ENCODE measurements around the gene DNAJC1.
"Not testable (repeated sequence)": the region's sequence is repeated elsewhere in the genome, so short reads cannot be mapped to it uniquely, and the experiment has no call there.

Gene DNAJC1

GRCh38 chr10:21724020-21724589, 279.4 kb downstream of the DNAJC1 start:
- 94 to 98% methylated on average over 5 to 7 of the region's 7 CpGs for WGBS, 2 experiments
- Histone ChIP-seq H3K4me1 (ENCODE audit: control insufficient read depth, insufficient read depth, low read length) (peaks cover 23% of the 10 kb centered on the region), H3K36me3 (ENCODE audit: control insufficient read depth, insufficient read depth, low read length) (no peaks in the 10 kb centered on the region), H3K27me3 (ENCODE audit: control insufficient read depth, insufficient read depth, low read length, poor library complexity, severe bottlenecking) (no peaks in the 10 kb centered on the region), H3K9me3 (ENCODE audit: control insufficient read depth, low read length) (no peaks in the 10 kb centered on the region), H3K27ac (ENCODE audit: insufficient read depth, low read depth, low read length, poor library complexity, severe bottlenecking) (no peak overlapping the region), H3K4me3 (ENCODE audit: insufficient read depth, low read depth, low read length) (no peak overlapping the region)

DNA sequence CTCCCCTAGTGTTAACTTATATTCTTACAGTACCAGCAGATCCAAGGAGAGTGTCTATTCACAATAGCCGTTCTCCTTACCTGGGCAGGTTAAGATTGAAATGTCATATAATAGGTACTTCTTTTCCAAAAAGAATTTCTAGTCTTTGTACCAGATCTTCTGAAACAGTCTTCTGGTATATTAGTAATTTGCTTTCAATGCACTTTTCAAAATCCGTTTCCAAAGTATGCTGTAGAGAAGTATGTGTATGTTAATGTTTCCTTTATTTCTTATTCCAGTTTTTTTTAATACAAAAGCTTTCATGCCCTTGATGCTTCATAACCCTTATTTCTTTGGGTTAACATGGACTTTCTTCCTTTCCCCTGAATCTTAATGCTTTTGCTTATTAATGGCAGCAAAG, 281.3 kb downstream of the DNAJC1 start:
- H3K4me3 ChIP-seq (ENCODE audit: insufficient read depth, low read depth, low read length) = no peak overlapping the region
- H3K9me3 ChIP-seq (ENCODE audit: control insufficient read depth, low read length) = no peaks in the 10 kb centered on the region
- no peaks in the 10 kb centered on the region for H3K36me3 ChIP-seq (ENCODE audit: control insufficient read depth, insufficient read depth, low read length)
- H3K27me3 ChIP-seq (ENCODE audit: control insufficient read depth, insufficient read depth, low read length, poor library complexity, severe bottlenecking) = no peaks in the 10 kb centered on the region
- 100% methylated on average over 1 of the region's 2 CpGs; no CpG with 5 or more reads in 1 of the 2 experiments for WGBS, 2 experiments
- no peak overlapping the region for H3K27ac ChIP-seq (ENCODE audit: insufficient read depth, low read depth, low read length, poor library complexity, severe bottlenecking)
- H3K4me1 ChIP-seq (ENCODE audit: control insufficient read depth, insufficient read depth, low read length) = peaks cover 17% of the 10 kb centered on the region

DNA sequence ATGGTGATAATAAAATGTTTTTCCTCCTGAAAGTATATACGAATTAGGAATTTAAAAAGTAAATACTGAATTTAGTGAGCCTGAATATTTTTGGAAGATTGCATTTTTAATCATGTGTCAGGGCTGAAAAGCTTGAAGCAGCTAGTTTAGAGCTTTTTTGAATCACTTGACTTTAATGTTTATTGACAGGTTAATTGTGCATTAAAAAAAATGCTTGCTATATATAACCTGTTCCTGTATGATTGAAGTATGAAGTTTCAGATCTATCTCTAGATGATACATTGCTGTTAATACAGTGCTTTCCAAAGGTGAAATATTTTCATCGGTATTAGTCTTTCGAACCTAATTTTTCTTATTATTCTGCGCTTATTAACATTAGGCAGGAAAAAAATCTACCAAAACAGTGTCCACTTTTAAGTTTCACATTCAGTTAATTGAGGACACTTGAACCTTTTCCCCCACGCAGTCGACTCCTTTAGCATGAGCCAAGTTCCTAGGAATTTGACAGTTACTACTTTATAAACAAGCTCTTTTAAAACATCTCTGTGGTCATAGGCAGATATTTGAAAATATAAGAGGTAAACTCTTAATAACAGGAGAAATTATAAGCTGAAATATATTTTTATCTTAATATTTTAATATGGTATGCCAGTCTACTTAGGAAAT, 282.4 kb downstream of the DNAJC1 start:
- 94 to 98% methylated on average over 6 of the region's 6 CpGs for WGBS, 2 experiments
- H3K36me3 ChIP-seq (ENCODE audit: control insufficient read depth, insufficient read depth, low read length) = no peaks in the 10 kb centered on the region
- H3K27me3 ChIP-seq (ENCODE audit: control insufficient read depth, insufficient read depth, low read length, poor library complexity, severe bottlenecking) = no peaks in the 10 kb centered on the region
- no peak overlapping the region for H3K27ac ChIP-seq (ENCODE audit: insufficient read depth, low read depth, low read length, poor library complexity, severe bottlenecking)
- no peak overlapping the region for H3K4me3 ChIP-seq (ENCODE audit: insufficient read depth, low read depth, low read length)
- H3K4me1 ChIP-seq (ENCODE audit: control insufficient read depth, insufficient read depth, low read length) = peaks cover 11% of the 10 kb centered on the region
- no peaks in the 10 kb centered on the region for H3K9me3 ChIP-seq (ENCODE audit: control insufficient read depth, low read length)

DNA sequence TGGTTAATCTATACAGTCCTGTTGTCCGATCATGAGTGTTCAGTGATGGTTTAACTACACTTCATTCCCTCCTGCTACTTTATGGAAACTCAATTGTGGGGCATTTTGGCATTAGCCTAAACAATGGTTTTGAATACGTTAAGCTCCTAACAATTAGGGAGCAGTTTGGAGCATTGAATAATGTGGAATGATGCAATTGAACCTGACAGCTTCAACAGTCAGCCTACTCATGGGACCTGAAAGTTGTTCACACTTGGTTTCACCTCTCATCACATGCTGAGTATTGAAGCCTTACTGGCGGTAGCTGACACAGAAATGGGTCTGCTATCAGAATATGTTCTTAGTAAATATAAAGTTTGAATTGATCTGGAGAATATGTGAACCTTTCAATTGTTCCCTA, 283.4 kb downstream of the DNAJC1 start:
- no peak overlapping the region for H3K4me3 ChIP-seq (ENCODE audit: insufficient read depth, low read depth, low read length)
- H3K9me3 ChIP-seq (ENCODE audit: control insufficient read depth, low read length) = no peaks in the 10 kb centered on the region
- H3K36me3 ChIP-seq (ENCODE audit: control insufficient read depth, insufficient read depth, low read length) = peaks cover 3% of the 10 kb centered on the region

GRCh38 chr10:21719502-21719901, 284.0 kb downstream of the DNAJC1 start:
- 88 to 100% methylated on average over 1 of the region's 1 CpG for WGBS, 2 experiments
- H3K27me3 ChIP-seq (ENCODE audit: control insufficient read depth, insufficient read depth, low read length, poor library complexity, severe bottlenecking) = no peaks in the 10 kb centered on the region
- no peak overlapping the region for H3K4me3 ChIP-seq (ENCODE audit: insufficient read depth, low read depth, low read length)
- no peaks in the 10 kb centered on the region for H3K9me3 ChIP-seq (ENCODE audit: control insufficient read depth, low read length)
- H3K36me3 ChIP-seq (ENCODE audit: control insufficient read depth, insufficient read depth, low read length) = peaks cover 5% of the 10 kb centered on the region
- H3K4me1 ChIP-seq (ENCODE audit: control insufficient read depth, insufficient read depth, low read length) = peaks cover 4% of the 10 kb centered on the region
- H3K27ac ChIP-seq (ENCODE audit: insufficient read depth, low read depth, low read length, poor library complexity, severe bottlenecking) = no peak overlapping the region

More for the DNA sequence above, 283.4 kb downstream of the DNAJC1 start:
- H3K4me1 ChIP-seq (ENCODE audit: control insufficient read depth, insufficient read depth, low read length) = peaks cover 8% of the 10 kb centered on the region
- H3K27me3 ChIP-seq (ENCODE audit: control insufficient read depth, insufficient read depth, low read length, poor library complexity, severe bottlenecking) = no peaks in the 10 kb centered on the region
- 88 to 91% methylated on average over 3 of the region's 3 CpGs for WGBS, 2 experiments
- H3K27ac ChIP-seq (ENCODE audit: insufficient read depth, low read depth, low read length, poor library complexity, severe bottlenecking) = no peak overlapping the region

GRCh38 chr10:21717437-21718054, 286.0 kb downstream of the DNAJC1 start:
- H3K36me3 ChIP-seq (ENCODE audit: control insufficient read depth, insufficient read depth, low read length); H3K9me3 ChIP-seq (ENCODE audit: control insufficient read depth, low read length); H3K4me1 ChIP-seq (ENCODE audit: control insufficient read depth, insufficient read depth, low read length); H3K27ac ChIP-seq (ENCODE audit: insufficient read depth, low read depth, low read length, poor library complexity, severe bottlenecking); H3K27me3 ChIP-seq (ENCODE audit: control insufficient read depth, insufficient read depth, low read length, poor library complexity, severe bottlenecking); H3K4me3 ChIP-seq (ENCODE audit: insufficient read depth, low read depth, low read length): not testable (repeated sequence)
- WGBS, 2 experiments = 87 to 90% methylated on average over 3 of the region's 3 CpGs

- 88 to 96% methylated on average over 1 to 2 of the region's 2 CpGs for WGBS, 2 experiments
- peak overlapping the region; percentile 47 for H3K27ac ChIP-seq (ENCODE audit: insufficient read depth, low read depth, low read length, poor library complexity, severe bottlenecking)
- no peaks in the 10 kb centered on the region for H3K4me1 ChIP-seq (ENCODE audit: control insufficient read depth, insufficient read depth, low read length)
These were observed 287.9 kb downstream of the DNAJC1 start for GRCh38 chr10:21715531-21716195.

GRCh38 chr10:21712975-21713374, 290.6 kb downstream of the DNAJC1 start:
- H3K9me3 ChIP-seq (ENCODE audit: control insufficient read depth, low read length) = no peaks in the 10 kb centered on the region
- H3K27ac ChIP-seq (ENCODE audit: insufficient read depth, low read depth, low read length, poor library complexity, severe bottlenecking) = no peak overlapping the region
- H3K4me1 ChIP-seq (ENCODE audit: control insufficient read depth, insufficient read depth, low read length) = no peaks in the 10 kb centered on the region
- WGBS, 2 experiments = 93% methylated on average over 4 of the region's 4 CpGs
- H3K36me3 ChIP-seq (ENCODE audit: control insufficient read depth, insufficient read depth, low read length) = peaks cover 5% of the 10 kb centered on the region
- no peak overlapping the region for H3K4me3 ChIP-seq (ENCODE audit: insufficient read depth, low read depth, low read length)
- no peaks in the 10 kb centered on the region for H3K27me3 ChIP-seq (ENCODE audit: control insufficient read depth, insufficient read depth, low read length, poor library complexity, severe bottlenecking)

More at GRCh38 chr10:21715531-21716195, 287.9 kb downstream of the DNAJC1 start:
- no peak overlapping the region for H3K4me3 ChIP-seq (ENCODE audit: insufficient read depth, low read depth, low read length)
- peaks cover 5% of the 10 kb centered on the region for H3K36me3 ChIP-seq (ENCODE audit: control insufficient read depth, insufficient read depth, low read length)
- no peaks in the 10 kb centered on the region for H3K27me3 ChIP-seq (ENCODE audit: control insufficient read depth, insufficient read depth, low read length, poor library complexity, severe bottlenecking)
- H3K9me3 ChIP-seq (ENCODE audit: control insufficient read depth, low read length) = no peaks in the 10 kb centered on the region

GRCh38 chr10:21707498-21707897, 296.0 kb downstream of the DNAJC1 start:
- H3K4me1 ChIP-seq (ENCODE audit: control insufficient read depth, insufficient read depth, low read length) = no peaks in the 10 kb centered on the region
- no peaks in the 10 kb centered on the region for H3K27me3 ChIP-seq (ENCODE audit: control insufficient read depth, insufficient read depth, low read length, poor library complexity, severe bottlenecking)
- no peak overlapping the region for H3K4me3 ChIP-seq (ENCODE audit: insufficient read depth, low read depth, low read length)
- peaks cover 3% of the 10 kb centered on the region for H3K36me3 ChIP-seq (ENCODE audit: control insufficient read depth, insufficient read depth, low read length)
- no peak overlapping the region for H3K27ac ChIP-seq (ENCODE audit: insufficient read depth, low read depth, low read length, poor library complexity, severe bottlenecking)
- H3K9me3 ChIP-seq (ENCODE audit: control insufficient read depth, low read length) = no peaks in the 10 kb centered on the region
- 96 to 100% methylated on average over 3 of the region's 3 CpGs for WGBS, 2 experiments

Measured in ectodermal cell (in vitro differentiated cells).